ENCODE data around the gene PTRH2.

Gene PTRH2

GRCh38 chr17:59716427-59716826 lies 9.2 kb upstream of the PTRH2 start:
- DNase-seq = no peak

- no peak for DNase-seq
These were observed 7.0 kb upstream of the PTRH2 start for GRCh38 chr17:59714255-59714654.

DNA sequence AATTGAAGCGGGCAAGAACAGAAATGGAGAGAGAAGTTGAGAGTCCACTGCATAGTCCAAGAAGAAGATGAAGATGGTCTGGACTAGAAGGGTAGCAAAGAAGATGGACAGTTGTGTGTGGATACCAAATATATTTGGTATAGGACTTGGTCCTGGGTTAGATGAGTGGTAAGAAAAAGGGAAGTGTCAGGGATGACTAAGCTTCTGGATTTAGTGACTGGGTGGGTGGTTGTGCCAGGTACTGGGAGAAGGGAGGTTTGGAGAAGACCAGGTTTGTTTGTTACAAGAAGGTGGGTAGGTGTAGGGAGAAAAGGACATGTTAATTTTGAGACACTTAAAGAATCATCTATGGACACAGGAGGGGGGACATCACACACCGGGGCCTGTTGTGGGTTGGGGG lies 5.6 kb upstream of the PTRH2 start:
- DNase-seq = no peak

DNA sequence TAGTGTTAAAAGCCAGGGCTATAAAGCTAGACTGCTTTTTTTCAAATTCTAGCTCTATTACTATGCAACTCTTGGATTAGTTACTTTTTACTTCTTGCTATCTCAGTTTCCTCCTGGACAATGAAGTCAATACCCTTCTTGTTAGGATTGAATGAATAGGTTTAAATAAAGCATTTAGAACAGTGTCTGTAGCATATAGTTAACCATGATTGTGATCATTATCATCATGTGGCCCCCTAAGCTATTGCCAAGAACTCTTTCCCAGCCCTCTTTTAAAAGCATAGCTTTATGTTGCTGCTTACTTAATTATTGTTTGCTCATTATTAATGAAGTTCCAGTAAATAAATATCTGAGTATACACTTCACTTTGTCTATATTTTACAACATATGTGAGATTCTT lies 4.7 kb upstream of the PTRH2 start:
- DNase-seq = no peak

GRCh38 chr17:59707971-59708430 lies 771 bp upstream of the PTRH2 start:
- no peak for DNase-seq

DNA sequence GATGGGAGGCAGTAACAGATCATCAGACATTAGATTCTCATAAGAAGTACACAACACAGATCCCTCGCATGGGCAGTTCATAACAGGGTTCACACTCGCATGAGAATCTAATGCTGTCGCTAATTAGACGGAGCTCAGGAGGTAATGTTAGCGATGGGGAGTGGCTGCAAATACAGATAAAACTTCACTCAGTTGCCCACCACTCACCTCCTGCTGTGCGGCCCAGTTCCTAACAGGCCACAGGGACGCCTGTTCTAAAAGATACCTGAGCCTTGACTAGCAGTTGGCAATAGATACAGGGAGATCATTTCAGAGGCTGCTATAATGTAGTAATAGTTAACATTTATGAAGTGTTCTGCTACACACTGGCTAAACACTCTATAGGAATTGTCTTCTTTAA lies 4.9 kb downstream of the PTRH2 start:
- peak; percentile 44 for DNase-seq

DNA sequence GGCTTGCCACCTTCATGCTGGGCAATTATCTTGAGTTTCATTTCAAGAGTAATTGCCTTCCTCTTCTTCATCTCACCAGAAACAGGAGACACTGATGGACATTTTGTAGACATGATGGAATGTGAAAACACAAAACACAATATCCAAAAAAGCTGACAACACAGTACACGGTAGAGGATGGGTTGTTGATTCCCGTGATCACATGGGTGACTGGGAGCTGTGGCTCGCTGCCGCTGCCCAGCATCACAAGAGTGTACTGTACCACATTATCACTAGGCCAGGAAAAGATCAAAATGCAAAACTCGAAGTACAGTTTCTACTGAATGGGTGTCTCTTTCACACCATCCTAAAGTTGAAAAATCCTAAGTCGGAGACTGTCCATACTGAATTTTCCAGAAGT lies 7.4 kb downstream of the PTRH2 start:
- no peak for DNase-seq

DNA sequence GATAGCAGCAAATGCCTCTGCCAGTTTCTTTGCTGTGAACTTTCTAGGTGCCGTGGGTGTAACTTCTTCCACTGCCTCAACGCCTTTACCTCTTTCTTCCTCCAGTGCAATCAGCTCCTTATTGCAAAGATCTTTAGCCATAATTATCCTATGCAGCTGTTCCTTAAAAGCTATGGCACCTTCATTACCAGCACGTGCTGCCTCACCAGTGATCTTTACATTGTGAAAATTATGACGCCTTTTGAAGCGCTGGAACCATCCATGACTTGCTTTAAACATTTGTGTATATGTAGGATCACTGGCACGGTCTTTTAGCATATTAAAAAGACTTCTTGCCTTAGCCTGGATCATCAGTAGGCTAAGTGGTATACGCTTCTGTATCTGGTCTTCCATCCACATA lies 8.0 kb downstream of the PTRH2 start:
- DNase-seq = no peak

DNA sequence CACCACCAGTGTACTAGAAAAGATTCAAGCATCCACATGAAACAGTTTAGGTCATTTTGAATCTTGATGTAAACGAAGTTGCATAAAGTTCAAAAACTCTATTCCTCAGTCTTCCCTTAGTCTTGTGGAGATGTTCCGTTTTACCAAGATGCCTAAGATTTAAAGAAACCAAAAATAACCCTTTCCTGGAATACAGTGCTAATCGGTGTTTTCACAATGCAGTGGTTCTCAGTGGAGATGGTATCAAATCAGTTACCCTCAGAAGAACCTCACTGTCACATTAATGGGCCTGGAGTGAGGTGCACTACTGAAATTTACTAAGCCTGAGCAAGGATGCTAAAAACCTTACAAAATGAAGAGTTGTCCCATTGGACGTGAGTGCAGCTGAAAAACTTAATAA lies 9.1 kb downstream of the PTRH2 start:
- DNase-seq = no peak

DNA sequence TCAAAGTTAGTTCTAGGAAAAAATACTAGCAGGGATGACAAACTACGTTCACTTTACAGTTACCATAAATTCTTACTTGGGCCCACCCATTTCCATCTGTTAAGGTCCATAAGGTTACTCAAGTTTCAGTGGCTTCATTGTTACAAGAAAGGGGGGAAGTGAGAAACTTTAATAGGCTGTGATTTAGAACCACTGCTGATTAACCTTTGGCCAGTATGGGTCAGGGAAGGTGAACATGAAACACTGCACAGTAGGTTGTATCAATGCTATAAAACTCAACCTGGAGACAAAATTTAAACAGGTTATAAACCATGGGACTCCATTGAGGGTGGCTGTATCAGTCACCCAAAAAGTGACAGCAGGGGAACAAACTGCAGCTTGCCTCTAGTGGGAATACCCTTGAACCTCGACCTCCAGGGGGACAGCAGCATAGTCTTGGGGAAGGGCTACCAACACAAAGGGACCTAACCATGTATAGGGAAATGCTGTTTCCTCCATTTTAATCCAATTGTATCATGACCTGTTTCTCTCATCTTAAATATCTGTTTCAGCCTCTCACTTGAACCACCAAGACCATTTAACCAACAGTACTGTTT lies 10.4 kb downstream of the PTRH2 start:
- DNase-seq = no peak

GRCh38 chr17:59695945-59696681 lies 11.1 kb downstream of the PTRH2 start:
- no peak for DNase-seq

DNA sequence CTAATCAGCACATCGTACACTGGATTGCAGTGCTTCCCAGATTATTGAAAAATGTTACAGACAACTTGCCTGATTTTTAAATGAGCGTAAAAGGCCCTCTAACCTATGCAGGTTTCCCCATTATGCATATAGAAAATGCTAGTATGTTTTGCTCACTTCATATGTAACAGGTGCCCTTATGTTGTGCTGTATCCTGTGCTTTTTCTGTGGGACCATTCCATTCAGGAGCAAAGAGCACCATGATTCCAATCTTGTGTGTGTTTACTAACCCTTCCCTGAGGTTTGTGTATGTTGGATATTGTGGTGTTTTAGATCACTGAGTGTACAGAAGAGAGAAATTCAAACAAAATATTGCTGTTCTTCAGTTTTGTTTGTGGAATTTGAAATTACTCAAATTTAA lies 12.9 kb downstream of the PTRH2 start:
- no peak for DNase-seq

GRCh38 chr17:59693582-59693981 lies 13.6 kb downstream of the PTRH2 start:
- DNase-seq = no peak

- DNase-seq = no peak
These were observed 18.7 kb downstream of the PTRH2 start for GRCh38 chr17:59688496-59688895.

DNA sequence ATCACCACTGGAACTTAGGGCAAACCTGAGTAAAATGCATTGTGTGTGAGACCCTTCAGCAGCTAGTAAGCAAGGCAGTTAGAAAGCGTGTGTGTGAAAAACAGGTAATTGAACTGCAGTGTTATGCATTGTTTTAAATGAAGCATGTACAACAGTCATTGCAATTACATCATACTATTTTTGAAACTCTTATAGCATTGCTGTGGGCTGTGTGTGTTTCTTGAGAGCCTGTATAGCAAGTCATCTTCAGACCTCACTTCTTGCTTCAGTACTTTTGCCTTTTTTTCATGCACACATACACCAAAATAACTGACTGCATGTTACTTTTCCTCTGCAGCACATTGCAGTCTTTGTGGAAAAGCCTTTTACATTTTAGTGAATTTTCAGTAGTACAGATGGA lies 19.2 kb downstream of the PTRH2 start:
- no peak for DNase-seq

DNA sequence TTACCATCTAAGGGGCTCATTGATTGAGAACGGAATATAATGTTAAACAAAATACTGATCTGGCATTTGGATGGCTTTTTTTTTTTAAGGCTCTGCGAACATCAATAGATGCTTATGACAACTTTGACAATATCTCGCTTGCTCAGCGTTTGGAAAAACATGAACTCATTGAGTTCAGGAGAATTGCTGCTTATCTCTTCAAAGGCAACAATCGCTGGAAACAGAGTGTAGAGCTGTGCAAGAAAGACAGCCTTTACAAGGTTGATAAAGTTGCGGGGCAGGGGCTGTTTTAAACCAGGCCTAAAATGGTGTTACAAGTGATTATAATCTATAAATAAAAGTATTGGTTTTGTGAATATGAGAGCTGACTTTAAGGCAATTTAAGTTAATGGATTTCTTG lies 22.3 kb downstream of the PTRH2 start:
- DNase-seq = peak; percentile 95

DNA sequence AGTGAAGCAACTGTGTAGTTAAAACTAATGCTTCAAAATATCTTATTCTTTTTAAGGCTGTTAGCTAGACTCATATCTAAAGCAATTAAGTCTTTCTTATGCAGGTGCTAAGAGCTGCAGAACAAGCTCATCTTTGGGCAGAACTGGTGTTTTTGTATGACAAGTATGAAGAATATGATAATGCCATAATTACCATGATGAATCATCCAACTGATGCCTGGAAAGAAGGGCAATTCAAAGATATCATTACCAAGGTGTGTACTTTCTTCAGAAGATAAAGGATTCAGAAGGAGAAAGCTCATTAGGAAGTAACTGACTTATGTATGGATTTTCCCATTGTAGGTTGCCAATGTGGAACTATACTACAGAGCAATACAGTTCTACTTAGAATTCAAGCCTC lies 23.9 kb downstream of the PTRH2 start:
- DNase-seq = peak; percentile 52

DNA sequence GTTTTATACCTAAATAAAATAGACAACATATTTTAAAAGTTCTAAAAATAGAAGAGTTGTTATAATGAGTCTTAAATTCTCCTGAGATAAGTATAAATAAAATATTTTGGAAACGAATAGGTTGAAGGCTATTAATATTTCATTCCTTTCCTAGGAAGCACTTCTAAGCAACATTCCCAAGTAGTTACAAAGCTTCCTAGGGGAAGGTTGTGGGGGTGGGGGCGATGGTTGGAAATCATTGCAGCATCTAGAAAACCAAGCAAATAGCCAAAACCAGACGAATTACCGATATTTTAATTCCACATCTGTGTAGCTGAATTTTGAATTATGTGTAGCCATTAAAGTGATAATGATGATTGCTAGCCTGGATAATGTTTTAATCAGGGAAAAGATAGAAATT lies 26.9 kb downstream of the PTRH2 start:
- no peak for DNase-seq

GRCh38 chr17:59678918-59679317 lies 28.3 kb downstream of the PTRH2 start:
- DNase-seq = no peak

- no peak for DNase-seq
These were observed 30.5 kb downstream of the PTRH2 start for GRCh38 chr17:59676716-59677115.

DNA sequence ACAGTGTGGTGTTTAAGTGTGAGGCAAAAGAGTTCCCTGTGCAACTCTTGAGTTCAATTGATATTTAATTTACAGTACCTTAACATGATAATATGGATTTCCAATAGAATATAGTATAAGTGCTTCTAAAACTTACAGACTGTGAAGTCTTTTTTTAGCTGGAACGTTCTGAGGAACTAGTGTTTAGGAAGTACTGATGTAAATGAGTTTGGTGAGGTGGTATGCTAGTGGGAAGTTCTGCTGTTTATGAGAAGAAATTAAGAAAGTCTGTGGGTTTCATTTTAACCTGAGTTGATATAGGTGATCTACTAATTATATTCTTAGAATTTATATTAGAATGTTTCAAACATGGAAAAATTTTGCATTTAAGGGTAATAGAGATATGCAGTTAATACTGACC lies 32.0 kb downstream of the PTRH2 start:
- no peak for DNase-seq

DNA sequence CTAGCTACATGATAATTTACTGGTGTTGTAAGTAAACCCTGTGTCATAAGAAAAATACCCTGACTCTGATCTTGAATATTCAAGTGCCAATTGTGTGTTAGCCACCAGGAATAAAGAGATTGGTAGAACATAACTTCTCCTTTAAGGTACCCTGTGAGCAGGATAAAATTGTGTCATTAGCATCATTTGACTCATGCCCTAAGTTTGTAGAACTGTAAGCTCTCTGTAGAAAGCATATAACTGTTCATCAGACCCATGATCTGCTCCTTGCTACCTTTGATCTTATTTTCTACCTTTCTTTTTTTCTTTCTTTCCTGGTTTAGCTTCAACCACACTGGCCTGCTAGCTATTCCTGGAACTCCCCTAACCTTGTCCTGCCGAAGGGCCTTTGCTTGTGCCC lies 35.8 kb downstream of the PTRH2 start:
- DNase-seq = no peak

DNA sequence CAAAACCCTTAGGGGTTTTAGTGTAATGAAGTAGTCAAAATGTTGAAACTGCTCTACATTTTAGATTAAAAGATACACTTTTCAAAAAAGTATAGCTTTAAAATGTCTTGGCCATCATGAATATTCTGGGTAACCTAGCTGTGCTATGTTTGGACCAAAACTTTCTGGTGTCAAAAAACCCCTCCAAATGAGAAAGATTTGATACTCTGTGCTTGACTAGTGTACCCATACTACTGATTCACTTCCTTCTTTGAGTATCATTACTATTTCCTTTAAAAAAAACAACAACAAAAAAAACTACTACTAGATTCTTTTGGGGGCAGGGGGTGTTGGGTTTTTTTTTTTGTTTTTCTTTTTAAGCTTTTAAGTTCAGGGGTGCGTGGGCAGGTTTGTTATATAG lies 37.3 kb downstream of the PTRH2 start:
- DNase-seq = no peak

GRCh38 chr17:59669411-59669810 lies 37.8 kb downstream of the PTRH2 start:
- DNase-seq = no peak

DNA sequence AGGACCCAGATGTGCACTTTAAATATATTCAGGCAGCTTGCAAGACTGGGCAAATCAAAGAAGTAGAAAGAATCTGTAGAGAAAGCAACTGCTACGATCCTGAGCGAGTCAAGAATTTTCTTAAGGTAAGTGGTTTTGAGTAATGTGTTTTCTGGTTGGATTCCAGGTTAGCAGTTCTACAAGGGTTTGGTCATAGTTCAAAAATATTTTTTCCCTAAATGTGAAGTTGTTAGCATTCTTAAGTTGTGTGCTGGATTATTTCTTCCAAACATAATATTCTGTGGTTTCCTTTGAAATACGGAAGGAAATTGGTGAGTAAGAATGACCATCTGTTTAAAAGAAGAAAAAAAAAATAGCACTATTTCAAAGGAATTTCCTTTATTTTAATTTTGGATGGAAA lies 38.4 kb downstream of the PTRH2 start:
- no peak for DNase-seq
